Cardiac muscle cell (in vitro differentiated cells and primary cell): ENCODE data around the gene RPLP1. TPM values are rescaled to one million over a fixed set of nuclear protein-coding genes. Genes with fewer than 3 reads are reported as not detected.

Experiments
- DNase-seq, 2 donors: peaks; one replicate each; pipeline versions ENCODE4 v3.0.0 to v3.0.0-alpha.2; 2010 to 2017; ENCODE audit warnings: low read depth in 1 of 2, low spot score in 1 of 2
- H3K27ac ChIP-seq: fragments of 200-600 bp; sonication (generic); 2 replicates; pipeline ENCODE4 v1.5.1; 2016
- H3K27me3 ChIP-seq: fragments of 200-600 bp; sonication (generic); 2 replicates; pipeline ENCODE4 v1.6.0; 2016; ENCODE audit warnings: control low read depth
- H3K36me3 ChIP-seq: fragments of 200-600 bp; sonication (generic); 2 replicates; pipeline ENCODE4 v1.5.1; 2016; ENCODE audit warnings: control low read depth
- H3K4me1 ChIP-seq: fragments of 200-600 bp; sonication (generic); 2 replicates; pipeline ENCODE4 v1.8.1; 2017; ENCODE audit warnings: low read depth, mild to moderate bottlenecking, mixed run types
- H3K4me3 ChIP-seq: fragments of 200-600 bp; sonication (generic); 2 replicates; pipeline ENCODE4 v1.5.1; 2016; ENCODE audit warnings: mild to moderate bottlenecking
- H3K9me3 ChIP-seq: fragments of 200-600 bp; sonication (generic); 2 replicates; pipeline ENCODE4 v1.5.1; 2017; ENCODE audit warnings: low read depth, mild to moderate bottlenecking, control low read depth
- CTCF ChIP-seq: IDR thresholded peaks from 2 replicates; pipeline ENCODE4 v1.5.1; 2012; ENCODE audit warnings: low read depth, mild to moderate bottlenecking, low read length
- polyA plus RNA-seq: library from polyadenylated mRNA; unstranded; fragments of >200 nt; fragmentation: Nextera tagmentation; extraction: Ambion mirVana; gene quantifications from 2 replicates; pipeline ENCODE4 v1.2.1, GENCODE V29; 2016
- total RNA-seq: library from RNA; depleted of rRNA; stranded (reverse); fragments of >200 nt; gene quantifications from 2 replicates; pipeline ENCODE4 v1.2.3, GENCODE V29; 2016

The RPLP1 gene
- total and polyA plus RNA-seq, 2 experiments from 2014 or later, result 303 to 967 TPM

GRCh38 chr15:69499521-69500211, 47.0 kb downstream of the RPLP1 start:
- Histone ChIP-seq H3K4me3 (no peak overlapping the region), H3K4me1 (peaks cover 24% of the 10 kb centered on the region), H3K36me3 (no peaks in the 10 kb centered on the region), H3K27ac (peak overlapping the region; percentile 78), H3K9me3 (no peaks in the 10 kb centered on the region), H3K27me3 (no peaks in the 10 kb centered on the region)
- TF ChIP-seq CTCF, result no peak
- peak in 1 of 2 donors; percentile 74 for DNase-seq

GRCh38 chr15:69500339-69500738, 47.7 kb downstream of the RPLP1 start:
- H3K27me3 ChIP-seq, result no peaks in the 10 kb centered on the region
- H3K4me3 ChIP-seq, result no peak overlapping the region
- no peak for DNase-seq
- TF ChIP-seq CTCF, result no peak
- no peaks in the 10 kb centered on the region for H3K9me3 ChIP-seq
- peak overlapping the region; percentile 78 for H3K27ac ChIP-seq
- H3K4me1 ChIP-seq, result peaks cover 24% of the 10 kb centered on the region
- no peaks in the 10 kb centered on the region for H3K36me3 ChIP-seq

GRCh38 chr15:69501456-69501855, 48.8 kb downstream of the RPLP1 start:
- no peak overlapping the region for H3K4me3 ChIP-seq
- H3K9me3 ChIP-seq, result no peaks in the 10 kb centered on the region
- H3K27ac ChIP-seq, result no peak overlapping the region
- H3K4me1 ChIP-seq, result peaks cover 21% of the 10 kb centered on the region
- no peaks in the 10 kb centered on the region for H3K27me3 ChIP-seq
- no peak for DNase-seq
- no peak for TF ChIP-seq CTCF
- no peaks in the 10 kb centered on the region for H3K36me3 ChIP-seq

- Histone ChIP-seq H3K4me1 (peaks cover 21% of the 10 kb centered on the region), H3K27ac (no peak overlapping the region), H3K4me3 (no peak overlapping the region), H3K27me3 (no peaks in the 10 kb centered on the region), H3K36me3 (no peaks in the 10 kb centered on the region), H3K9me3 (no peaks in the 10 kb centered on the region)
- DNase-seq, result no peak
- TF ChIP-seq CTCF, result peak; percentile 41
Observed at GRCh38 chr15:69502470-69503045, 49.9 kb downstream of the RPLP1 start.

- Histone ChIP-seq H3K9me3 (no peaks in the 10 kb centered on the region), H3K27me3 (no peaks in the 10 kb centered on the region), H3K36me3 (no peaks in the 10 kb centered on the region), H3K4me3 (no peak overlapping the region), H3K27ac (no peak overlapping the region), H3K4me1 (peaks cover 12% of the 10 kb centered on the region)
- no peak for DNase-seq
- no peak for TF ChIP-seq CTCF
Observed at GRCh38 chr15:69504352-69505040, 51.9 kb downstream of the RPLP1 start.

Other genes with a start within 250 kb of the RPLP1 start
- gene PAQR5, start 153.9 kb upstream of the RPLP1 start, total RNA-seq, result 0.25 and 0.39 TPM in 2 replicates
- gene PAQR5, start 153.9 kb upstream of the RPLP1 start, polyA plus RNA-seq, result 0.18 and 1.3 TPM in 2 replicates
- gene KIF23, start 38.5 kb upstream of the RPLP1 start, total RNA-seq, result 11.2 and 58.9 TPM in 2 replicates
- 12.3 and 45.9 TPM in 2 replicates for gene KIF23, start 38.5 kb upstream of the RPLP1 start, polyA plus RNA-seq